Activated CD8-positive, alpha-beta memory T cell treated with anti-CD3 and anti-CD28 coated beads, Interleukin-2, amount 10 ng/mL, durations not matched to agents 7 days and 5 days (primary cell): ENCODE results near the gene RTBDN. TPM values are rescaled to one million over a fixed set of nuclear protein-coding genes. Genes with fewer than 3 reads are reported as not detected.

Source experiments
- ATAC-seq: fragments of 150-1000 bp; cut with Tn5 transposase; one replicate; pipeline ENCODE4 v1.10.0; 2021; ENCODE audit warnings: moderate library complexity
- CTCF ChIA-PET: fragments of 350-600 bp; sonication (Branson Sonifier 250); formaldehyde crosslinking; loops from one replicate; lab custom pipeline; 2021; ENCODE audit warnings: antibody characterized with exemption; lab: Charles Lee
- DNase-seq: peaks from one replicate; pipeline ENCODE4 v3.0.0-alpha.2; 2020
- H3K27ac Mint-ChIP-seq: one replicate; pipeline ENCODE4 v1.8.0; 2021; ENCODE audit warnings: mild to moderate bottlenecking, mixed read lengths
- H3K27me3 Mint-ChIP-seq: one replicate; pipeline ENCODE4 v1.8.0; 2021; ENCODE audit warnings: mixed read lengths
- H3K36me3 Mint-ChIP-seq: one replicate; pipeline ENCODE4 v1.8.0; 2021; ENCODE audit warnings: mild to moderate bottlenecking, mixed read lengths
- H3K4me1 Mint-ChIP-seq: one replicate; pipeline ENCODE4 v1.8.0; 2021; ENCODE audit warnings: mixed read lengths
- H3K4me3 Mint-ChIP-seq: one replicate; pipeline ENCODE4 v1.8.0; 2021; ENCODE audit warnings: mild to moderate bottlenecking, moderate library complexity, mixed read lengths
- H3K9me3 Mint-ChIP-seq: one replicate; pipeline ENCODE4 v1.8.0; 2022; ENCODE audit warnings: low read depth, mixed read lengths
- total RNA-seq, 2 experiments: library from RNA; stranded (reverse); gene quantifications; one replicate each; pipeline ENCODE4 v1.2.3, GENCODE V29; 2021

The RTBDN gene
- total RNA-seq, 2 experiments from 2014 or later = not detected

- CTCF ChIA-PET = interaction anchor here (1.1 to 18.0 kb wide), 6 partner anchors 23 to 172 kb away, joined by 3 to 1017 read pairs (median 5); partner anchors contain the start of gene HOOK2
- Mint-ChIP-seq H3K36me3 (peaks cover 8% of the 10 kb centered on the region), H3K4me3 (peak overlapping the region; percentile 93), H3K27ac (peak overlapping the region; percentile 95), H3K9me3 (no peaks in the 10 kb centered on the region), H3K27me3 (no peaks in the 10 kb centered on the region), H3K4me1 (peaks cover 43% of the 10 kb centered on the region)
- DNase-seq (no peak), ATAC-seq (no peak)
Observed at GRCh38 chr19:12792853-12793289, 41.5 kb downstream of the RTBDN start.

- H3K27me3 Mint-ChIP-seq = no peaks in the 10 kb centered on the region
- peaks cover 8% of the 10 kb centered on the region for H3K36me3 Mint-ChIP-seq
- DNase-seq = peak; percentile 91
- no peaks in the 10 kb centered on the region for H3K9me3 Mint-ChIP-seq
- peak overlapping the region; percentile 95 for H3K27ac Mint-ChIP-seq
- peak overlapping the region; percentile 93 for H3K4me3 Mint-ChIP-seq
- H3K4me1 Mint-ChIP-seq = peaks cover 44% of the 10 kb centered on the region
- ATAC-seq = no peak
- CTCF ChIA-PET = interaction anchor here (1.0 to 18.0 kb wide), 6 partner anchors 23 to 173 kb away, joined by 3 to 1017 read pairs (median 5); partner anchors contain the start of gene HOOK2
Observed at GRCh38 chr19:12792051-12792852, 42.1 kb downstream of the RTBDN start.

GRCh38 chr19:12791345-12792050, 42.9 kb downstream of the RTBDN start, which contains the start of gene JUNB:
TSS of gene JUNB (plus strand) at chr19:12791486. CDS start at chr19:12791772, 286 bp downstream.
- peak; percentile 44 for ATAC-seq
- CTCF ChIA-PET = interaction anchor here (1.0 to 18.0 kb wide), 4 partner anchors 22 to 174 kb away, joined by 3 to 1017 read pairs (median 5); partner anchors contain the start of gene HOOK2
- Mint-ChIP-seq H3K9me3 (no peaks in the 10 kb centered on the region), H3K27me3 (no peaks in the 10 kb centered on the region), H3K4me1 (peaks cover 48% of the 10 kb centered on the region), H3K36me3 (peaks cover 8% of the 10 kb centered on the region), H3K4me3 (peak within 1 kb of the TSS; percentile 93), H3K27ac (peak within 1 kb of the TSS; percentile 95)
- peak; percentile 97 for DNase-seq

GRCh38 chr19:12790628-12791344, 43.6 kb downstream of the RTBDN start:
- peaks cover 8% of the 10 kb centered on the region for H3K36me3 Mint-ChIP-seq
- peaks cover 41% of the 10 kb centered on the region for H3K4me1 Mint-ChIP-seq
- H3K9me3 Mint-ChIP-seq = no peaks in the 10 kb centered on the region
- CTCF ChIA-PET = interaction anchor here (1.0 to 18.0 kb wide), 2 partner anchors 21 to 57 kb away, joined by 3 to 1017 read pairs; partner anchors contain the start of gene HOOK2
- peak overlapping the region; percentile 95 for H3K27ac Mint-ChIP-seq
- no peak for ATAC-seq
- no peaks in the 10 kb centered on the region for H3K27me3 Mint-ChIP-seq
- no peak for DNase-seq
- peak overlapping the region; percentile 93 for H3K4me3 Mint-ChIP-seq

- peak; percentile 50 for ATAC-seq
- peaks cover 37% of the 10 kb centered on the region for H3K4me1 Mint-ChIP-seq
- H3K27ac Mint-ChIP-seq = peak overlapping the region; percentile 95
- CTCF ChIA-PET = interaction anchor here (1.0 to 18.0 kb wide), 5 partner anchors 13 to 67 kb away, joined by 4 to 1017 read pairs (median 5); partner anchors contain the start of gene HOOK2
- H3K36me3 Mint-ChIP-seq = peaks cover 8% of the 10 kb centered on the region
- no peaks in the 10 kb centered on the region for H3K9me3 Mint-ChIP-seq
- H3K27me3 Mint-ChIP-seq = no peaks in the 10 kb centered on the region
- DNase-seq = peak; percentile 99
- peak overlapping the region; percentile 93 for H3K4me3 Mint-ChIP-seq
Observed at GRCh38 chr19:12789904-12790619, 44.3 kb downstream of the RTBDN start.

DNA sequence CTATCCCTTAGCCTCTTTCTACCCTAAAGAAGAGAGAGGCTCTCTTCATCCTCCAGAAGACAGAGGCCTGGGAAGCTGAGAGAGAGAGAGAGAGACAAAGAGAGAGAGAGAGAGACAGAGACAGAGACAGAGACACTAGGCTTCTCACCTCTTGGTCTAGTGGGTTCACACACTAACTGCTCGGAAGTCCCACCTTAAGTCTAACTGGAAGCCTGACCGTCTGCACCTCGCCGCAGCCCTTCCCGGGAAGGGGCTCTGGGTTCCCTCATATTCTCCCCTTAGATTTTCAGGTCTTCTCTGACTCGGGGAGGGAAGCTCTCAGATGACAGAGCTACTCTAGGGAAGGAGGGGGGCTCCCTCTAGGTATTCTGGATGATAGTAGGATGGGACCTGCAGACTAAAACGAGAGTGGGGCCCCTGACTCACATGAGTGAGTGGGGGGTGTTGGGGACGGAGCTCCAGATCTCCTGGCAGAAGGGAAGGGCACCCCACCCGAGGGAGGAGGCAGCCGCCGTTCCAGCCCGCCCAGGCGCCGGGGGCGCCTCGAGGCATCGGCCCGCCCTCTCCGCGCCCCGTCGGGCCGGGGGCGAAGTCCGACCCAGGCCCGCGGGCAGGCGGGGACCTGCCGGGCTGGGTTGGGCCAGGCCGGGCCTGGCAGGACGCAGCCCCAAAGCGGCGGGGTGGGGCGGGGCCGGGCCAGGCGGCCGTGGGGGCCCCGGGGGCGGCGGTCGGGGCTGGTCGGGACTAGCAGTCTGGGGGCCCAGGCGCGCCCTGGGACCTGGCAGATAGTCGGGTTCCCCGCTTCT, 45.1 kb downstream of the RTBDN start:
- no peaks in the 10 kb centered on the region for H3K9me3 Mint-ChIP-seq
- peaks cover 8% of the 10 kb centered on the region for H3K36me3 Mint-ChIP-seq
- peak overlapping the region; percentile 93 for H3K4me3 Mint-ChIP-seq
- ATAC-seq = no peak
- peak; percentile 57 for DNase-seq
- H3K4me1 Mint-ChIP-seq = peaks cover 30% of the 10 kb centered on the region
- peak overlapping the region; percentile 96 for H3K27ac Mint-ChIP-seq
- H3K27me3 Mint-ChIP-seq = no peaks in the 10 kb centered on the region
- CTCF ChIA-PET = interaction anchor here (1.0 to 4.7 kb wide), 7 partner anchors 8 to 66 kb away, joined by 3 to 62 read pairs (median 5); partner anchors contain the start of gene HOOK2

- ATAC-seq (no peak), DNase-seq (peak; percentile 72)
- CTCF ChIA-PET = interaction anchor here (1.0 to 4.7 kb wide), 7 partner anchors 8 to 66 kb away, joined by 3 to 62 read pairs (median 5); partner anchors contain the start of gene HOOK2
- peak overlapping the region; percentile 96 for H3K27ac Mint-ChIP-seq
- peaks cover 27% of the 10 kb centered on the region for H3K4me1 Mint-ChIP-seq
- H3K9me3 Mint-ChIP-seq = no peaks in the 10 kb centered on the region
- H3K27me3 Mint-ChIP-seq = no peaks in the 10 kb centered on the region
- H3K4me3 Mint-ChIP-seq = peak overlapping the region; percentile 92
- H3K36me3 Mint-ChIP-seq = peaks cover 8% of the 10 kb centered on the region
Observed at GRCh38 chr19:12788682-12789097, 45.7 kb downstream of the RTBDN start.

DNA sequence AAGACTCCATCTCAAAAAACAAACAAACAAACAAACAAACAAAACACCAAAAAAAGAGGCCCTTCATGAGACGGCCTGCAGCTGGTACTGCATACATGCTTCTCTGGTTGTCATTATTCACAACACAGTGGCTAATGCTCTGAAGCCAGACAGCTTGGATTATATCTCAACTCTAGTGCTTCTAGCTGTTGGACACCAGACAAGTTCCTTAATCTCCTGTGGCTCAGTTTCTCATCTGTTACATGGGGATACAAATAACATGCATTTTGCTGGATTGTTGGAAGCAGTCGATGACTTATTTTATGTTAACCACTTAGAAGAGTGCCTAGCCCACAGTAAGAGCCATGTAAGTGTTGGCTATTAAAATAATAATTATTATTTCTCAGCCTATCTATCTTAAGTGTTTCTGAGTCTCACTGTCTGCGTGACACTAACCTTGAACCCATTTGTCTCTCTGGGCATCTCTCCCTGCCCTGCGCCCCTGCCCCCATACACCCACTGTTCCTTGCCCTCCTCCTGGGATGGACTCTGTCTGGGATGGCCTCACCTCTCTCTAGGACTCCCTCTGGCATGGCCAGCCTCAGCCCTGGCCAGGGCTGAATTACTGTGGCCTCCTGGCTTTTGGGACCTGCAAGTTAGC, 46.2 kb downstream of the RTBDN start:
- Mint-ChIP-seq H3K36me3 (peaks cover 6% of the 10 kb centered on the region), H3K27ac (peak overlapping the region; percentile 96), H3K9me3 (no peaks in the 10 kb centered on the region), H3K4me3 (peak overlapping the region; percentile 92), H3K27me3 (no peaks in the 10 kb centered on the region), H3K4me1 (peaks cover 27% of the 10 kb centered on the region)
- DNase-seq (no peak), ATAC-seq (no peak)
- CTCF ChIA-PET = interaction anchor here (1.1 to 4.7 kb wide), 6 partner anchors 9 to 65 kb away, joined by 3 to 62 read pairs (median 4); partner anchors contain the start of gene HOOK2

- peaks cover 2% of the 10 kb centered on the region for H3K36me3 Mint-ChIP-seq
- CTCF ChIA-PET = interaction anchor here (3.8 to 4.7 kb wide), 2 partner anchors 10 to 11 kb away, joined by 19 to 62 read pairs; partner anchors contain the start of gene HOOK2
Observed at GRCh38 chr19:12787458-12787857, 46.9 kb downstream of the RTBDN start.

DNA sequence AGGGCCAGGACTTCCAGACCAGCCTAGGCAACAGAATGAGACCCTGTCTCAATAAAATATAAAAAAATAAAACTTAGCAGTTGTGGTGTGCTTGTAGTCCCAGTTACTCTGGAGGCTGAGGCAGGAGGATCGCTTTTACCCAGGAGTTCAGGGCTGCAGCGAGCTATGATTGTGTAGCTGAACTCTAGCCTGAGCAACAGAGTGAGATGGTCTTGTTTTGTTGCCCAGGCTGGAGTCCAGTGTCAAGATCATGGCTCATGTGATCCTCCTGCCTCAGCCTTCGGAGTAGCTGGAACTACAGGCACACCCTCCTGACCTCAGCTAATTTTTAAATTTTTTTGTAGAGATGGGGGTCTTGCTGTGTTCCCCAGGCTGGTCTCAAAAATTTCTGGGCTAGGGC, 47.4 kb downstream of the RTBDN start:
- ATAC-seq = no peak
- H3K27ac Mint-ChIP-seq = peak overlapping the region; percentile 71
- CTCF ChIA-PET = interaction anchor here (3.8 to 4.7 kb wide), 2 partner anchors 10 kb away, joined by 19 to 62 read pairs; partner anchors contain the start of gene HOOK2
- peaks cover 31% of the 10 kb centered on the region for H3K4me1 Mint-ChIP-seq
- H3K36me3 Mint-ChIP-seq = peaks cover 1% of the 10 kb centered on the region
- no peak overlapping the region for H3K4me3 Mint-ChIP-seq
- H3K9me3 Mint-ChIP-seq = no peaks in the 10 kb centered on the region
- DNase-seq = no peak
- H3K27me3 Mint-ChIP-seq = no peaks in the 10 kb centered on the region

More at GRCh38 chr19:12787458-12787857, 46.9 kb downstream of the RTBDN start:
- ATAC-seq (no peak), DNase-seq (no peak)
- Mint-ChIP-seq H3K4me3 (no peak overlapping the region), H3K4me1 (peaks cover 28% of the 10 kb centered on the region), H3K27me3 (no peaks in the 10 kb centered on the region), H3K9me3 (no peaks in the 10 kb centered on the region), H3K27ac (peak overlapping the region; percentile 44)
